VCaP (cell line): Measurements from ENCODE around the gene UCMA.

Experiments used
- H3K27ac ChIP-seq: fragments of 450-650 bp; 2 replicates; pipeline ENCODE4 v1.5.1; 2017
- TF ChIP-seq, protein P1 (sequence below): fragments of 450-650 bp; conservative IDR thresholded peaks from 2 replicates; pipeline ENCODE4 v1.5.1; 2017; ENCODE audit warnings: mild to moderate bottlenecking, moderate library complexity

Gene UCMA

DNA sequence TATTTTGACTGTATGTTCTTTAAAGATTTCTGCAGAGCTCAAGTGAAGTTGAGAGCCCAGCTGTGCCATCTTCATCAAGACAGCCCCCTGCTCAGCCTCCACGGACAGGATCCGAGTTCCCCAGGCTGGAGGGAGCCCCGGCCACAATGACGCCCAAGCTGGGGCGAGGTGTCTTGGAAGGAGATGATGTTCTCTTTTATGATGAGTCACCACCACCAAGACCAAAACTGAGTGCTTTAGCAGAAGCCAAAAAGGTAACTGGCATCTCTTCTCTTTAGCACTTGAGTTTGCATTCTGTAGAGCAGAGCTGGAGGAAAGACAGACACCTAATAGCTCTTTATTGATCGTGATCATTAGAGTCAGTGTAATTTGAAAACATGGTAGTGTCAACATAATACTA, 39.2 kb downstream of the UCMA start:
- TF ChIP-seq, protein P1, sequence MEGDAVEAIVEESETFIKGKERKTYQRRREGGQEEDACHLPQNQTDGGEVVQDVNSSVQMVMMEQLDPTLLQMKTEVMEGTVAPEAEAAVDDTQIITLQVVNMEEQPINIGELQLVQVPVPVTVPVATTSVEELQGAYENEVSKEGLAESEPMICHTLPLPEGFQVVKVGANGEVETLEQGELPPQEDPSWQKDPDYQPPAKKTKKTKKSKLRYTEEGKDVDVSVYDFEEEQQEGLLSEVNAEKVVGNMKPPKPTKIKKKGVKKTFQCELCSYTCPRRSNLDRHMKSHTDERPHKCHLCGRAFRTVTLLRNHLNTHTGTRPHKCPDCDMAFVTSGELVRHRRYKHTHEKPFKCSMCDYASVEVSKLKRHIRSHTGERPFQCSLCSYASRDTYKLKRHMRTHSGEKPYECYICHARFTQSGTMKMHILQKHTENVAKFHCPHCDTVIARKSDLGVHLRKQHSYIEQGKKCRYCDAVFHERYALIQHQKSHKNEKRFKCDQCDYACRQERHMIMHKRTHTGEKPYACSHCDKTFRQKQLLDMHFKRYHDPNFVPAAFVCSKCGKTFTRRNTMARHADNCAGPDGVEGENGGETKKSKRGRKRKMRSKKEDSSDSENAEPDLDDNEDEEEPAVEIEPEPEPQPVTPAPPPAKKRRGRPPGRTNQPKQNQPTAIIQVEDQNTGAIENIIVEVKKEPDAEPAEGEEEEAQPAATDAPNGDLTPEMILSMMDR, result no peak
- H3K27ac ChIP-seq, result no peak overlapping the region

DNA sequence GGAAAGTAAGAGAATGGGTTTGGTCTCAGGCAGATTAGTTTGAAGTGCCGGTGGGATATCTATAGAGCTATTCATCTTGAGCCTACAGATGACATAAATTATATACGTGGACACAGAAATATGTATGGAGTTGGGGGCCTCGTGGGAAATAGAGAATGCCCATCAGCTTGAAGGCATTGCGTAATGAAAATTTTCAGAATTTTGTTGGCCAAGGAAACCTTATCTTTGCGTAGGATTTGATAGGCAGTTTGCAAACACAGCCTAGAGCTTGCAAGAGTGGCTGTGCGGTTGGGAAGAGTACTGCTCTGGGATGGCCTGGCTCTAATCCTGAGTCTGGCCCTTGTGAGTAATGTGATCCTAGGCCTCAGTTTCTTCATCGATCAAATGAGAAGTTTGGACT, 40.5 kb downstream of the UCMA start:
- TF ChIP-seq, protein P1, result no peak
- H3K27ac ChIP-seq, result no peak overlapping the region

DNA sequence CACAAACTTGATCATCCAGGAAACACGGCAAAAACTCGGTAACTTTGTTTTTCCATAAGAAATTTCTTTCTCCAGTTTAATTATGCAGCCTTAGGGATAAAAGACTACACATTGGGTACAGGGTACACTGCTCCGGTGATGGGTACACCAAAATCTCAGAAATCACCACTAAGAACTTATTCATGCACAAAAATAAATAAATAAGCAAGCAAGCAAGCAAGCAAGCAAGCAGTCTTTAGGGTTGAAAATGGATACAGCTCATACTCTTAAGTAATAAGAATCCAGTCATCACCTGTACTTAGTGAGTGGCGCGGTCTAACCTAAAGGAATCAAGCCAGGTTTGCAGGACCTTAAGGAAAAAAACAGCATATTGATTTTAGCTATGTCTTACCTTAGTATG, 42.8 kb downstream of the UCMA start:
- H3K27ac ChIP-seq, result no peak overlapping the region
- TF ChIP-seq, protein P1, result no peak

DNA sequence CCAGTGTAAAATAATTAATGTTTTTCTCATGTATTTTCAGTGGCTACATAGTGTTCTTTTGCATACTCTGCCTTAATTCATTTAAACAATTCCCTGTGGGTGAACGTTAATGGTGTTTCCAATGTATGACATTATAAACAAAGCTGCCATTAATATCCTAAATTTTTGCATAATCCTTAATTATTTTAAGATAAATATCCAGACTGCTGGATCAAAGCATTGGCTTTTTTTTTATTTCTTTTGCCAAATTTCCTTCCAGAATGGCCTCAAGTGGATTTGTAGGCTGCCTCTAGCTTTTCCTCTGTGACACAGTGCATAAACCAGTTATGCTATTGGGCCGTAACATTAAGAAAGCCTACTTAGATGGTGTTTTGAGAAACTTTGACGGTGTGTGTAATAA, 43.4 kb downstream of the UCMA start:
- H3K27ac ChIP-seq, result no peak overlapping the region
- TF ChIP-seq, protein P1, result no peak

DNA sequence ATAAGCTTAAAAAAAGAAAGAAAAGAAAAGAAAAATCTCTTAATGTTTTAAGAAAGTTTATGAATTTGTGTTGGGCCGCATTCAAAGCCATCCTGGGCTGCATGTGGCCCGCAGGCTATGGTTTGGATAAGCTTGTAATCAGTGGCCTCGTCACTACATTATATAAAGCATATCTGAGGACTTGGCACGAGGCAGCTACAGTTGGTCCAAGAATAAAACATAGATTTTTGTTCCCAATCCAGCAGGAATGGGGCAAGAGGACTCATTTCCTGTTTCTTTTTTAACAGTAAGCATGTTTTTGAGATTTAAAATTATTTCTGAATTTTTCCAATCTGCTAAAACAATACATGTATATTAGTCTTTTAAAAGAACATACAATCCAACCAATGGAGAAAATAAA, 44.2 kb downstream of the UCMA start:
- TF ChIP-seq, protein P1, result no peak
- no peak overlapping the region for H3K27ac ChIP-seq

DNA sequence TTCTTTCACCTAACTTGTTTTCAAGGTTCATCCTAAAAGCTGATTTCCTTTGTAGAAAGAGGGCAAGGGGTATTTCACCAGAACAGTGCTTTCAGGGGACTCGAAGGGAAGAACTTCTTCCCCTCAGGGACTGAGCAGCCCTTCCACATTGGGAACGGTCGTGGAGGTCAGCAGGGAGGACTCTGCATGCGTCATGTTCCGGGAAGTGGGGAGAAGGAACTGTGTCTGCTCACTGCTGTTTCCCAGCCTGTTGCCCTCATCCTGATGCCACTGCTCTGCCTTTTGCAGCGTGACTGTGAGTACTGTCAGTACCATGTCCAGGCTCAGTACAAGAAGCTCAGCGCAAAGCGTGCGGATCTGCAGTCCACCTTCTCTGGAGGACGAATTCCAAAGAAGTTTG, 45.6 kb downstream of the UCMA start:
- H3K27ac ChIP-seq, result no peak overlapping the region
- TF ChIP-seq, protein P1, result no peak

DNA sequence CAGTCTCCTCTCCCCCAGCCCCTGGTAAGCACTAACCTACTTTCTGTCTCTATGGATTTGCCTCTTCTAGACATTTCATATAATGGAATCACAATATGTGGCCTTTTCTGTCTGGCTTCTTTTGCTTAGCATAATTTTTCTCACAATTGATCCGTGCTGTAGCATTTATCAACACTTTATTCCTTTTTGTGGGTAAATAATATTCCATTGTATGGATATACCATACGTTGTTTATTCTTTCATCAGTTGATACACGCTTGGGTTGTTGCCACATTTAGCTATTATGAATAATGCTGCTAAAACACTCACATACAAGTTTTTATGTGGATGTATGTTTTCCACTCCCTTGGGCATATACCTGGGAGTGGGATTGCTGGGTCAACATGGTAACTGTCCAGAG, 47.0 kb downstream of the UCMA start:
- TF ChIP-seq, protein P1, result no peak
- H3K27ac ChIP-seq, result no peak overlapping the region
